Measurements from ENCODE around the gene TOPBP1. TPM values are rescaled to one million over a fixed set of nuclear protein-coding genes. Genes with fewer than 3 reads are reported as not detected.

Gene TOPBP1
- total and polyA plus RNA-seq, 8 donors, result 5.8 to 13.0 (median 8.0) TPM

DNA sequence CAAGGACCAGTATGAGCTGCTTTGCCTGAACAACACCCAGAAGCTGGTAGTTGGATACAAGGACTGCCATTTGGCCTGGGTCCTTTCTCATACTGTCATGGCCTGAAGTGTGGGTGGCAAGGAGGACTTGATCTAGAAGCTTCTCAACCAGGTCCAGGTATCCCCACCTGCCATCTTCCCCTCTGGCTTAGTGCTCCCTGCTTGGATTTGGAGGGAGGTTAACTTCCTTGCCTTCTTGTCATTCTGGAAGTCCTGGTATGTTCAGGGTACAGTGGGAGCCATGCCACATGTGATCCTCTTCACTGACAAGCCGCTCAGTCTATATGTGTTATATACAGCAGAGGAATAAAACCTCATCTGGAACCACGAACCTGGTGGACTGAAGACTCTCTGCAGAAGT is 37.7 kb upstream of the TOPBP1 start:
- 75 to 81% methylated on average over 2 of the region's 2 CpGs for WGBS, 2 donors
- DNase-seq, result no peak
- Histone ChIP-seq H3K36me3 (no peaks in the 10 kb centered on the region), H3K27me3 (no peaks in the 10 kb centered on the region), H3K4me3 (no peak overlapping the region), H3K4me1 (no peaks in the 10 kb centered on the region), H3K9me3 (no peaks in the 10 kb centered on the region), H3K27ac (no peak overlapping the region)
- TF ChIP-seq, protein P1, sequence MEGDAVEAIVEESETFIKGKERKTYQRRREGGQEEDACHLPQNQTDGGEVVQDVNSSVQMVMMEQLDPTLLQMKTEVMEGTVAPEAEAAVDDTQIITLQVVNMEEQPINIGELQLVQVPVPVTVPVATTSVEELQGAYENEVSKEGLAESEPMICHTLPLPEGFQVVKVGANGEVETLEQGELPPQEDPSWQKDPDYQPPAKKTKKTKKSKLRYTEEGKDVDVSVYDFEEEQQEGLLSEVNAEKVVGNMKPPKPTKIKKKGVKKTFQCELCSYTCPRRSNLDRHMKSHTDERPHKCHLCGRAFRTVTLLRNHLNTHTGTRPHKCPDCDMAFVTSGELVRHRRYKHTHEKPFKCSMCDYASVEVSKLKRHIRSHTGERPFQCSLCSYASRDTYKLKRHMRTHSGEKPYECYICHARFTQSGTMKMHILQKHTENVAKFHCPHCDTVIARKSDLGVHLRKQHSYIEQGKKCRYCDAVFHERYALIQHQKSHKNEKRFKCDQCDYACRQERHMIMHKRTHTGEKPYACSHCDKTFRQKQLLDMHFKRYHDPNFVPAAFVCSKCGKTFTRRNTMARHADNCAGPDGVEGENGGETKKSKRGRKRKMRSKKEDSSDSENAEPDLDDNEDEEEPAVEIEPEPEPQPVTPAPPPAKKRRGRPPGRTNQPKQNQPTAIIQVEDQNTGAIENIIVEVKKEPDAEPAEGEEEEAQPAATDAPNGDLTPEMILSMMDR (IDR thresholded peaks at IDR 0.05), result no peak
- no peak for ATAC-seq
- intact Hi-C loops (cut with DNase I), result no loop called here
- FAIRE-seq, result no peak

DNA sequence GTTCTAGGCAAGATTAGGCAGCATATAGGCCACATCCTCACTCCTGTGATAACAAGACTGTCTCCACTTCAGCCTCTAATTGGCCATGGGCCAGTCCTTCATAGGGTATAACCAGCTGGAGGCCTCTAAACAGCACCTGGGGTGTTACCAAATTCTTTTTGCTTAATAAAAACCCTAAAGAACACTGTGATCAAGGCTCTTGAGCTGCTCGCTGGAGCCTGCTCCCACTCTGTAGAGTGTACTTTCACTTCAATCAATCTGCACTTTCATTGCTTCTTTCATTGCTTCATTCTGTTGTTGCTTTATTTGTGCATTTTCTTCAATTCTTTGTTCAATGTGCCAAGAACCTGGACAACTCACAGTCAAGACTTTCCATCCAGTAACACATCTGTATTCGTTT is 36.2 kb upstream of the TOPBP1 start:
- H3K36me3 ChIP-seq, result no peaks in the 10 kb centered on the region
- no peak for ATAC-seq
- H3K4me1 ChIP-seq, result no peaks in the 10 kb centered on the region
- H3K27me3 ChIP-seq, result no peaks in the 10 kb centered on the region
- intact Hi-C loops (cut with DNase I), result no loop called here
- TF ChIP-seq, protein P1 (IDR thresholded peaks at IDR 0.05), result no peak
- no peaks in the 10 kb centered on the region for H3K9me3 ChIP-seq
- FAIRE-seq, result no peak
- no peak overlapping the region for H3K4me3 ChIP-seq
- 84 to 86% methylated on average over 2 of the region's 2 CpGs for WGBS, 2 donors
- H3K27ac ChIP-seq, result no peak overlapping the region
- no peak for DNase-seq

DNA sequence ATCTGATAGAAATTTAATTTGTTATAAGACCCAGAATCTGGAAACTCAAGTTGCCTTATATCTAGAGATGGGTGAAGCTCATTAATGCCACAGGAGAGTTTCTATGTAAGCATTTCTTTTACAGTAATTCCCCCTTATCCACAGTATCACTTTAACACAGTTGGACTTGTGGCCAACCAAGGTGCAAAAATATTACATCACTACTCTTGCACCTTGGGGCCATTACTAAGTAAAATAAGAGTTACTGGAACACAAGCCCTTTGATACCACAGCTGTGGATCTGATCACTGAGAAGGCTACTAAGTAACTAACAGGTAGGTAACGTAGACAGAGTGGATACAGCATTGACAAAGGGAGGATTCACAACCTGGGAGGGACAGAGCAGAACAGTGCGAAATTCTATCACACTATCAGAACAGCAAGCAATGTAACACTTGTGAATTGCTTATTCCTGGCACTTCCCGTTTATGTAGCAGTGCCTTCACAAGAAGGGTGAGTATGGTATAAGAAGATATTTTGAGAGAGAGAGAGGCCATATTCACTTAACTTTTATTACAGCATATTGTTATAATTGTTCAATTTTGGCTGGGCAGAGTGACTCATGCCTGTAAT is 33.9 kb upstream of the TOPBP1 start:
- H3K4me1 ChIP-seq, result no peaks in the 10 kb centered on the region
- H3K36me3 ChIP-seq, result no peaks in the 10 kb centered on the region
- 79 to 89% methylated on average over 3 of the region's 3 CpGs for WGBS, 2 donors
- ATAC-seq (no peak), FAIRE-seq (no peak), DNase-seq (no peak)
- H3K27me3 ChIP-seq, result no peaks in the 10 kb centered on the region
- H3K9me3 ChIP-seq, result no peaks in the 10 kb centered on the region
- H3K27ac ChIP-seq, result no peak overlapping the region
- TF ChIP-seq, protein P1 (IDR thresholded peaks at IDR 0.05), result no peak
- intact Hi-C loops (cut with DNase I), result no loop called here
- no peak overlapping the region for H3K4me3 ChIP-seq

DNA sequence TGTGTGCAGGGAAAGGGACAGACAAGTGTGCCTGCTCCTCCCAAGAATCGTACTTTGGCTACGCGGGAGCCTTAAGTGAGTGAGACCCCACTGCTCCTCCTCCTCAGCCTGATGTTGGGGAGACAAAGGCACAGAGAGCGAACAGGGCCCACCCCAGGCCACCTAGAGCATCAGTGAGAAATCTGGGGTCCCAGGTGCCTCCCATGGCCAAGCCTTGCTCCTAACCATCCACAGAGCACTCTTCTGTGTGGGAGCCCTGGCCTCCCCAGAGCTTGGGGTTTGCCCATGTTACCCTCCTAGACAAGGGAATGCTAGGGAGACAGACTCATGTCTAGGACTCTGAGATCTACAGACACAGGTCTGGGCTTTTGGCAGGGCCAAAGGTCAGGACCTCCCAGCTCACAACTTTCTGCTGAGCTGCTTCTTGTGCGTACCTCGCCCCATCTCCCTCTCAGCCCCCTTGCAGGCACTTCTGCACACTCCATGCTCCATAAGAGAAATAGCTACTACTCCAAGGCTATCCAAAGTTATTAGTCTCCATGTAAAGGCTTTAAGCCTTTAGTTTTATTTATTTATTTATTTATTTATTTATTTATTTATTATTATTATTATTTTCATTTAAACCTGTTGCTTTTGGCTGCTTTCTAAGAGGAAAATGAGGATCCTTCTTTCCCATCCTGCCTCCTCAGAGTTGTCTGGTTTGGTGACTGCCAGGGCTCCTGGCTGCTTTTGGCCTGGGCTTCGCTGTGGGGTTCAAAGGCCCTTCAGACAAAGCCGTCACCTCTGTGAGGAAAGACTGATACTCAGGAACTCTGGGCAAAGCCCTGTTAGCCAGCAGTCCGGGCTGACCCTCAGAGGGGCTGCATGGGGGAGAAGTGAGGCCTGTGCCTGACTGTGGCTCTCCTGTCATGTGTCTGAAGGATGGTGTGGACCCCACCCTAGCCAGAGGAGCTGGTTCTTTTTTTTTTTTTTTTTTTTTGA is 32.8 kb upstream of the TOPBP1 start:
- WGBS, 2 donors, result 95 to 98% methylated on average over 9 of the region's 9 CpGs
- Histone ChIP-seq H3K4me1 (no peaks in the 10 kb centered on the region), H3K36me3 (no peaks in the 10 kb centered on the region), H3K27ac (no peak overlapping the region), H3K4me3 (no peak overlapping the region), H3K27me3 (no peaks in the 10 kb centered on the region), H3K9me3 (no peaks in the 10 kb centered on the region)
- DNase-seq (no peak), ATAC-seq (no peak), FAIRE-seq (no peak)
- intact Hi-C loops (cut with DNase I), result no loop called here
- TF ChIP-seq, protein P1 (IDR thresholded peaks at IDR 0.05), result no peak

DNA sequence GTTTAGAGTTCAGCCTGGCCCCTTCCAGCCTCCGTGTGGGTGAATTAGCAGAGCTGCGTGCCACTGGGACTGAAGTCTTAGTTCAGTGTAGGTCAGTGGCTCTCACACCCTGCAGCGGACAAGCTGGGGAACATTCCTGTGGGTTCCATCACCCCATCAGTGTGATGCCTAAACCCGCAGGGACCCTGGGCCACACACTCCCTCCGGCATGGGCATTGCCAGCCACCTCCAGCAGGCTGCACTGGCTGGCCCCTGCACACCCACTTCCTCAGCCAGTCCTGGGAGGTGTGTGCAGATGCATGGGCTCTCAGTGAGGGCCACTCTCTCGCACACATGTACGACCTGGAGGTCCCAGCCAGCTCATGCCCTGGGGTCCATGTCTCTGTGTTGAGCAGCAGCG is 32.1 kb upstream of the TOPBP1 start:
- Histone ChIP-seq H3K4me3 (no peak overlapping the region), H3K9me3 (no peaks in the 10 kb centered on the region), H3K36me3 (no peaks in the 10 kb centered on the region), H3K4me1 (no peaks in the 10 kb centered on the region), H3K27me3 (no peaks in the 10 kb centered on the region), H3K27ac (no peak overlapping the region)
- FAIRE-seq (no peak), ATAC-seq (no peak), DNase-seq (no peak)
- WGBS, 2 donors, result 87 to 91% methylated on average over 8 of the region's 8 CpGs
- TF ChIP-seq, protein P1 (IDR thresholded peaks at IDR 0.05), result no peak
- intact Hi-C loops (cut with DNase I), result no loop called here

All from pancreas (tissue), 10 donors.